OCI-LY1 (cell line): ENCODE results near the gene QRICH1.

Experiments used
- EZH2 ChIP-seq: fragments of 200-600 bp; sonication (generic), shearing (Covaris generic); IDR thresholded peaks from 2 replicates; pipeline ENCODE4 v1.8.0; 2017; ENCODE audit warnings: borderline replicate concordance, mixed run types, mild to moderate bottlenecking, antibody characterized with exemption, low read length, moderate library complexity, mixed read lengths
- TF ChIP-seq, protein P1 (sequence below): fragments of 200-600 bp; sonication (generic), shearing (Covaris generic); IDR thresholded peaks from 2 replicates; pipeline ENCODE4 v1.5.1; 2017; ENCODE audit warnings: mild to moderate bottlenecking, antibody characterized with exemption, low read length, moderate library complexity, mixed read lengths

DNA sequence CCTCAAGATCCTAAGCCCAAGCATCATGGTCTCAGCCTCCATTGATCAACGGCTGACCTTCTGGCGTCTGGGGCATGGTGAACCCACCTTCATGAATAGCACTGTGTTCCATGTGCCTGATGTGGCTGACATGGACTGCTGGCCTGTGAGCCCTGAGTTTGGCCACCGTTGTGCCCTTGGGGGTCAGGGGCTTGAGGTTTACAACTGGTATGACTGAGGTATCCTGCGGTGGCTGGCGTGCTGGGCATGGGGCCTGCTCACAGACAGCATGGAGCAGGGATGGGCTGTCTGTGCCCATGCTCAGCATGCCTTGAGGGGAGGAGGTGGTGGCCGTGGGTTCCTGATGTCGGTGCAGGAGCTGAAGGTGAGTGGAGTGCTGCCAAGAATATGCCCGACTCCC lies 78.8 kb downstream of the QRICH1 start:
- TF ChIP-seq, protein P1, sequence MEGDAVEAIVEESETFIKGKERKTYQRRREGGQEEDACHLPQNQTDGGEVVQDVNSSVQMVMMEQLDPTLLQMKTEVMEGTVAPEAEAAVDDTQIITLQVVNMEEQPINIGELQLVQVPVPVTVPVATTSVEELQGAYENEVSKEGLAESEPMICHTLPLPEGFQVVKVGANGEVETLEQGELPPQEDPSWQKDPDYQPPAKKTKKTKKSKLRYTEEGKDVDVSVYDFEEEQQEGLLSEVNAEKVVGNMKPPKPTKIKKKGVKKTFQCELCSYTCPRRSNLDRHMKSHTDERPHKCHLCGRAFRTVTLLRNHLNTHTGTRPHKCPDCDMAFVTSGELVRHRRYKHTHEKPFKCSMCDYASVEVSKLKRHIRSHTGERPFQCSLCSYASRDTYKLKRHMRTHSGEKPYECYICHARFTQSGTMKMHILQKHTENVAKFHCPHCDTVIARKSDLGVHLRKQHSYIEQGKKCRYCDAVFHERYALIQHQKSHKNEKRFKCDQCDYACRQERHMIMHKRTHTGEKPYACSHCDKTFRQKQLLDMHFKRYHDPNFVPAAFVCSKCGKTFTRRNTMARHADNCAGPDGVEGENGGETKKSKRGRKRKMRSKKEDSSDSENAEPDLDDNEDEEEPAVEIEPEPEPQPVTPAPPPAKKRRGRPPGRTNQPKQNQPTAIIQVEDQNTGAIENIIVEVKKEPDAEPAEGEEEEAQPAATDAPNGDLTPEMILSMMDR = no peak
- no peak for TF ChIP-seq EZH2
